Measurements from ENCODE around the gene FRS3. TPM values are rescaled to one million over a fixed set of nuclear protein-coding genes. Genes with fewer than 3 reads are reported as not detected.

FRS3 gene
- total RNA-seq, 2 experiments from 2014 or later, result 5.6 to 8.7 TPM

DNA sequence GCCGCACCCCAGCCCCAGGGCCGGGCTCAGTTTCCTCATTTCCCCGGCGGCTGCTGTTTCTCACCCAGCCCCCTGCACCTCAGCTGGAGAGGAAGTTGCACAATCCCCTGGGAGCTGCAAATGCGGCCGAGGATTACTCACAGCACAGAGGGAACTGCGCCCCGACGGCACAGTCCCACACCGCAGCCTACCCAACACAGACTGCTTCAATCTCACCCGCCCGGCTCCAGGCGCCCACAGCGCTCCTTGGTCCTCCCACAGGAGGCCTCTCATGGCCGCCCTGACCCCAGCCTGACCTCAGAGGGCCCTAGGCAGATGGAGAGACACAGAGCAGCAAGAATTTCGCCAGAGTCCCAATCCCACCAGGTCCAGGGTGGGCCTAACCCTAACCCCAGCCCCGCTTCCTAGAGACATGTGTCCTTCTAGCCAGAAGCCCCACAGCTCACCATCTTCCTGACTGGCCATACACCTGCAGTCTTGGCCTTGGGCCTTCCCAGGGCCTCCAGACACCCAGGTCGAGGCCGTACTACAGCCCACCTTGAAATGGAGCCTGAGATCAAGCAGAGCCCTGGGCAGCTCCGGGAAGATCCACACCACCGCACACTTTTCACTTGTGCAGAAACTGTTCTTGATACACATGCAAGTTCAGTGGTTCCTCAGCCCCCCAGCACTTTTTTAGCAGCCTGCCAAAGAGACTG, 56.0 kb downstream of the FRS3 start:
- Histone ChIP-seq H3K79me2 (ENCODE audit: insufficient read depth, low read depth, low read length) (peaks cover 89% of the 10 kb centered on the region), H2AFZ (ENCODE audit: low read length) (no peak overlapping the region), H3K4me3 (ENCODE audit: low read depth, low read length, poor library complexity, severe bottlenecking) (peak overlapping the region; percentile 67), H3K9me3 (ENCODE audit: low read length) (no peaks in the 10 kb centered on the region), H3K4me2 (ENCODE audit: low read length) (peak overlapping the region; percentile 90), H3K4me1 (ENCODE audit: insufficient read depth, low read length, poor library complexity, severe bottlenecking) (peaks cover 98% of the 10 kb centered on the region), H3K9me2 (ENCODE audit: insufficient read depth, low read length) (no peaks in the 10 kb centered on the region), H4K20me1 (ENCODE audit: insufficient read depth, low read length) (no peaks in the 10 kb centered on the region), H3K27ac (ENCODE audit: low read depth, low read length, poor library complexity, severe bottlenecking) (peak overlapping the region; percentile 93), H3K36me3 (ENCODE audit: insufficient read depth, low read length) (no peaks in the 10 kb centered on the region)
- no TSS peak for BruUV-seq (replicated peaks)
- DNase-seq (ENCODE audit: low spot score), result peak; percentile 94
- intact Hi-C loops (cut with micrococcal nuclease; ENCODE audit: unreplicated experiment), result loop anchor here (1.0 to 10.0 kb wide), 3 partner anchors 8 to 1021 kb away; partner anchors contain the start of gene TBCC
- no peak for TF ChIP-seq EZH2phosphoT487 (IDR thresholded peaks at IDR 0.05; ENCODE audit: borderline replicate concordance, low read depth, low read length)
- TF ChIP-seq, protein P1, sequence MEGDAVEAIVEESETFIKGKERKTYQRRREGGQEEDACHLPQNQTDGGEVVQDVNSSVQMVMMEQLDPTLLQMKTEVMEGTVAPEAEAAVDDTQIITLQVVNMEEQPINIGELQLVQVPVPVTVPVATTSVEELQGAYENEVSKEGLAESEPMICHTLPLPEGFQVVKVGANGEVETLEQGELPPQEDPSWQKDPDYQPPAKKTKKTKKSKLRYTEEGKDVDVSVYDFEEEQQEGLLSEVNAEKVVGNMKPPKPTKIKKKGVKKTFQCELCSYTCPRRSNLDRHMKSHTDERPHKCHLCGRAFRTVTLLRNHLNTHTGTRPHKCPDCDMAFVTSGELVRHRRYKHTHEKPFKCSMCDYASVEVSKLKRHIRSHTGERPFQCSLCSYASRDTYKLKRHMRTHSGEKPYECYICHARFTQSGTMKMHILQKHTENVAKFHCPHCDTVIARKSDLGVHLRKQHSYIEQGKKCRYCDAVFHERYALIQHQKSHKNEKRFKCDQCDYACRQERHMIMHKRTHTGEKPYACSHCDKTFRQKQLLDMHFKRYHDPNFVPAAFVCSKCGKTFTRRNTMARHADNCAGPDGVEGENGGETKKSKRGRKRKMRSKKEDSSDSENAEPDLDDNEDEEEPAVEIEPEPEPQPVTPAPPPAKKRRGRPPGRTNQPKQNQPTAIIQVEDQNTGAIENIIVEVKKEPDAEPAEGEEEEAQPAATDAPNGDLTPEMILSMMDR (conservative IDR thresholded peaks at IDR 0.05; ENCODE audit: low read length), result 0 out of 2 replicates have a peak, but pooled peaks have one; percentile 21
- CTCF ChIA-PET (ENCODE audit: unreplicated experiment), result interaction anchor here (1.0 to 1.8 kb wide), 3 partner anchors 10 to 18 kb away, joined by 3 to 6 read pairs (median 6); no protein-coding TSS in a partner anchor
- POLR2A ChIA-PET, result interaction anchor here (1.0 to 3.4 kb wide), 4 partner anchors 10 to 293 kb away, joined by 3 to 42 read pairs (median 24); no protein-coding TSS in a partner anchor

DNA sequence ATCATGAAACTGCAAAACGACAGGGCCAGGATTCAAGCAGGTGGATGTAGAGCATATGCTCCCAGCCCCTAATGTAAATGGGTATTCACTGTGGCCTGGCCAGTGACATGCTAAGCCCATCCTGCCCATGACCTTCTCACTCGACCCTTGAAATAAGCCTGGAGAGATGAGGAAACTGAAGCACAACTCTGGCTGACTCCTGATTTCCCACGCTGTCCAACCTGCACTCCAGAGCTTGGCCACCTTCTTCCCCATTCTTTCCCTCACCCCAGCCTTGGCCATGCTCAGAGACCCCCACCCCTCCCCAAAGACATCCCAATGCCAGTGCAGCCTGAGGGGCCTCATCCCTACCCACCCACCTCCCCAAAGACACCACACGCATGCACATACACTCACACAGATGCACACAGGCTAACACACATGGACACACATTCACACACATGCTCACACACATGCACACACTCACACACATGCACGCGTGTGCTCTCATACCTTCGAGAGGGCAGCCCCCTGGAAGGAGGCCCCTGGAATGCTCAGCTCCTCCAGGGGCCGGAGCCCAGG, 56.7 kb downstream of the FRS3 start:
- POLR2A ChIA-PET, result interaction anchor here (1.0 to 3.4 kb wide), 4 partner anchors 11 to 294 kb away, joined by 3 to 42 read pairs (median 24); no protein-coding TSS in a partner anchor
- H3K4me1 ChIP-seq (ENCODE audit: insufficient read depth, low read length, poor library complexity, severe bottlenecking), result peaks cover 98% of the 10 kb centered on the region

More for the DNA sequence above, 56.7 kb downstream of the FRS3 start:
- BruUV-seq (replicated peaks), result no TSS peak
- H3K27ac ChIP-seq (ENCODE audit: low read depth, low read length, poor library complexity, severe bottlenecking), result peak overlapping the region; percentile 93
- TF ChIP-seq, protein P1 (conservative IDR thresholded peaks at IDR 0.05; ENCODE audit: low read length), result no peak
- TF ChIP-seq EZH2phosphoT487 (IDR thresholded peaks at IDR 0.05; ENCODE audit: borderline replicate concordance, low read depth, low read length), result no peak
- H3K9me3 ChIP-seq (ENCODE audit: low read length), result no peaks in the 10 kb centered on the region
- intact Hi-C loops (cut with micrococcal nuclease; ENCODE audit: unreplicated experiment), result loop anchor here (1.0 to 10.0 kb wide), 2 partner anchors 8 to 1022 kb away; partner anchors contain the start of gene TBCC
- no peak overlapping the region for H2AFZ ChIP-seq (ENCODE audit: low read length)
- H4K20me1 ChIP-seq (ENCODE audit: insufficient read depth, low read length), result no peaks in the 10 kb centered on the region
- DNase-seq (ENCODE audit: low spot score), result peak; percentile 41
- H3K9me2 ChIP-seq (ENCODE audit: insufficient read depth, low read length), result no peaks in the 10 kb centered on the region
- peak overlapping the region; percentile 67 for H3K4me3 ChIP-seq (ENCODE audit: low read depth, low read length, poor library complexity, severe bottlenecking)
- peaks cover 89% of the 10 kb centered on the region for H3K79me2 ChIP-seq (ENCODE audit: insufficient read depth, low read depth, low read length)
- no peaks in the 10 kb centered on the region for H3K36me3 ChIP-seq (ENCODE audit: insufficient read depth, low read length)
- CTCF ChIA-PET (ENCODE audit: unreplicated experiment), result interaction anchor here (1.0 to 1.8 kb wide), 4 partner anchors 11 to 17 kb away, joined by 3 to 6 read pairs (median 6); no protein-coding TSS in a partner anchor
- peak overlapping the region; percentile 90 for H3K4me2 ChIP-seq (ENCODE audit: low read length)
